CD4-positive, CD25-positive, alpha-beta regulatory T cell (primary cell): ENCODE data around the gene KCNQ2. TPM values are rescaled to one million over a fixed set of nuclear protein-coding genes. Genes with fewer than 3 reads are reported as not detected.

Experiments
- ATAC-seq, 2 donors: fragments of 150-1000 bp; cut with Tn5 transposase; one replicate each; pipeline ENCODE4 v1.10.0; 2021; ENCODE audit warnings: low read depth in 2 of 2, moderate number of reproducible peaks in 2 of 2, moderate library complexity in 1 of 2
- DNase-seq, 3 donors: peaks; one replicate each; pipeline versions ENCODE4 v3.0.0 to v3.0.0-alpha.2; 2012 to 2022; ENCODE audit warnings: mixed read lengths in 1 of 3
- H3K27ac ChIP-seq: one replicate; pipeline ENCODE4 v1.7.0; 2013; ENCODE audit warnings: mild to moderate bottlenecking, low read length; ENCODE audit not compliant: insufficient read depth, poor library complexity, severe bottlenecking
- H3K27me3 ChIP-seq: one replicate; pipeline ENCODE4 v1.7.0; 2013; ENCODE audit warnings: low read length; ENCODE audit not compliant: control insufficient read depth, insufficient read depth
- H3K36me3 ChIP-seq: one replicate; pipeline ENCODE4 v1.7.0; 2013; ENCODE audit warnings: mild to moderate bottlenecking, low read length, moderate library complexity; ENCODE audit not compliant: control insufficient read depth, insufficient read depth
- H3K4me1 ChIP-seq: 2 replicates; pipeline ENCODE4 v1.7.0; 2013; ENCODE audit warnings: mild to moderate bottlenecking, low read length; ENCODE audit not compliant: insufficient read depth, control insufficient read depth, poor library complexity, severe bottlenecking
- H3K4me3 ChIP-seq: one replicate; pipeline ENCODE4 v1.7.0; 2013; ENCODE audit warnings: low read depth, mild to moderate bottlenecking, low read length, moderate library complexity
- H3K9me3 ChIP-seq, 2 experiments: 1 replicate in 1 of 2; 2 replicates in 1 of 2; pipeline ENCODE4 v1.7.0; 2013; ENCODE audit warnings: low read length in 2 of 2, mild to moderate bottlenecking in 1 of 2, moderate library complexity in 1 of 2; ENCODE audit not compliant: control insufficient read depth in 2 of 2
- H3K27ac Mint-ChIP-seq, 3 donors: one replicate each; pipeline ENCODE4 v1.8.0; 2020 to 2022; ENCODE audit warnings: mild to moderate bottlenecking in 3 of 3, mixed read lengths in 3 of 3, moderate library complexity in 2 of 3
- H3K27me3 Mint-ChIP-seq: one replicate; pipeline ENCODE4 v1.8.0; 2022; ENCODE audit warnings: mild to moderate bottlenecking, mixed read lengths
- H3K36me3 Mint-ChIP-seq: one replicate; pipeline ENCODE4 v1.8.0; 2020; ENCODE audit warnings: mixed read lengths
- H3K4me1 Mint-ChIP-seq, 4 donors: one replicate each; pipeline ENCODE4 v1.8.0; 2020 to 2022; ENCODE audit warnings: mixed read lengths in 4 of 4, mild to moderate bottlenecking in 1 of 4
- H3K4me3 Mint-ChIP-seq, 4 donors: one replicate each; pipeline ENCODE4 v1.8.0; 2020 to 2022; ENCODE audit warnings: mild to moderate bottlenecking in 4 of 4, mixed read lengths in 4 of 4, moderate library complexity in 3 of 4
- H3K9me3 Mint-ChIP-seq, 7 donors: one replicate each; pipeline ENCODE4 v1.8.0; 2020 to 2022; ENCODE audit warnings: mixed read lengths in 7 of 7, mild to moderate bottlenecking in 3 of 7, moderate library complexity in 2 of 7
- polyA plus RNA-seq, 4 donors: library from polyadenylated mRNA; unstranded; fragments of 300-500 nt; fragmentation: Illumina TruSeq; gene quantifications; one replicate each; pipeline ENCODE4 v1.2.3, GENCODE V29; 2021
- total RNA-seq: library from RNA; stranded (reverse); gene quantifications from one replicate; pipeline ENCODE4 v1.2.3, GENCODE V29; 2022

Gene KCNQ2
- total RNA-seq (0.89 TPM), polyA plus RNA-seq (1 to 10 TPM in 1 of 4 donors, under 1 TPM in 1, not detected in 2; 0.77 to 1.1 TPM)

GRCh38 chr20:63471981-63472831, at the start of gene KCNQ2:
Gene KCNQ2 (minus strand): TSS chr20:63472655. CDS start chr20:63472463, 192 bp downstream.
- Mint-ChIP-seq H3K36me3 (no peaks in the 10 kb centered on the region), H3K9me3 (no peaks in the 10 kb centered on the region), H3K4me3 (no peak within 1 kb of the TSS), H3K27me3 (peaks cover 53% of the 10 kb centered on the region), H3K4me1 (peaks cover 0 to 6% (median 0%) of the 10 kb centered on the region in 4 donors), H3K27ac (no peak within 1 kb of the TSS)
- peaks cover 12% of the 10 kb centered on the region for H3K4me1 ChIP-seq
- no peaks in the 10 kb centered on the region for H3K27me3 ChIP-seq
- no peak for ATAC-seq
- no peak within 1 kb of the TSS for H3K27ac ChIP-seq
- DNase-seq, result no peak
- H3K4me3 ChIP-seq, result no peak within 1 kb of the TSS
- no peaks in the 10 kb centered on the region for H3K36me3 ChIP-seq
- no peaks in the 10 kb centered on the region for H3K9me3 ChIP-seq

- H3K4me3 Mint-ChIP-seq, result peak overlapping the region; percentile 63 to 89 (median 84)
- peak overlapping the region; percentile 79 for H3K27ac ChIP-seq
- H3K4me1 ChIP-seq, result peaks cover 24% of the 10 kb centered on the region
- peaks cover 10% of the 10 kb centered on the region for H3K36me3 ChIP-seq
- peak overlapping the region; percentile 37 for H3K4me3 ChIP-seq
- H3K9me3 Mint-ChIP-seq, result peaks cover 0 to 3% (median 2%) of the 10 kb centered on the region in 7 donors
- DNase-seq (no peak), ATAC-seq (no peak)
- H3K36me3 Mint-ChIP-seq, result peaks cover 13% of the 10 kb centered on the region
- peaks cover 4 to 26% (median 8%) of the 10 kb centered on the region in 4 donors for H3K4me1 Mint-ChIP-seq
- no peaks in the 10 kb centered on the region for H3K27me3 ChIP-seq
- peak overlapping the region in 2 of 3 donors; percentile 63 to 79 for H3K27ac Mint-ChIP-seq
- peaks cover 5% of the 10 kb centered on the region for H3K27me3 Mint-ChIP-seq
- H3K9me3 ChIP-seq, result no peaks in the 10 kb centered on the region
These were observed 49.1 kb upstream of the KCNQ2 start for GRCh38 chr20:63521602-63522001.

- DNase-seq, result peak; percentile 55 to 85 (median 75)
- peaks cover 10% of the 10 kb centered on the region for H3K36me3 ChIP-seq
- peaks cover 4 to 26% (median 8%) of the 10 kb centered on the region in 4 donors for H3K4me1 Mint-ChIP-seq
These were observed 48.6 kb upstream of the KCNQ2 start for GRCh38 chr20:63520934-63521601.

GRCh38 chr20:63520504-63520933, 48.1 kb upstream of the KCNQ2 start, which contains the start of gene PPDPF:
Gene PPDPF (plus strand): TSS chr20:63520765. CDS start chr20:63521309, 544 bp downstream.
- Mint-ChIP-seq H3K4me1 (peaks cover 4 to 26% (median 8%) of the 10 kb centered on the region in 4 donors), H3K36me3 (peaks cover 13% of the 10 kb centered on the region), H3K9me3 (peaks cover 0 to 3% (median 2%) of the 10 kb centered on the region in 7 donors), H3K4me3 (peak within 1 kb of the TSS; percentile 86 to 89 (median 88)), H3K27me3 (peaks cover 5% of the 10 kb centered on the region), H3K27ac (peak within 1 kb of the TSS in 2 of 3 donors; percentile 80 to 91)
- ATAC-seq (peak; percentile 80 to 84), DNase-seq (peak; percentile 79 to 88 (median 83))
- peaks cover 10% of the 10 kb centered on the region for H3K36me3 ChIP-seq
- H3K9me3 ChIP-seq, result no peaks in the 10 kb centered on the region
- H3K27me3 ChIP-seq, result no peaks in the 10 kb centered on the region
- peak within 1 kb of the TSS; percentile 37 for H3K4me3 ChIP-seq
- peaks cover 24% of the 10 kb centered on the region for H3K4me1 ChIP-seq
- H3K27ac ChIP-seq, result peak within 1 kb of the TSS; percentile 79

More at GRCh38 chr20:63520934-63521601, 48.6 kb upstream of the KCNQ2 start:
- peak overlapping the region; percentile 37 for H3K4me3 ChIP-seq
- peaks cover 13% of the 10 kb centered on the region for H3K36me3 Mint-ChIP-seq
- peaks cover 24% of the 10 kb centered on the region for H3K4me1 ChIP-seq
- peaks cover 0 to 3% (median 2%) of the 10 kb centered on the region in 7 donors for H3K9me3 Mint-ChIP-seq
- H3K27ac ChIP-seq, result peak overlapping the region; percentile 79
- ATAC-seq, result peak; percentile 61 to 64
- H3K9me3 ChIP-seq, result no peaks in the 10 kb centered on the region
- peak overlapping the region in 2 of 3 donors; percentile 63 to 79 for H3K27ac Mint-ChIP-seq
- H3K27me3 Mint-ChIP-seq, result peaks cover 5% of the 10 kb centered on the region
- no peaks in the 10 kb centered on the region for H3K27me3 ChIP-seq
- peak overlapping the region; percentile 63 to 89 (median 84) for H3K4me3 Mint-ChIP-seq

GRCh38 chr20:63519668-63520503, 47.4 kb upstream of the KCNQ2 start:
- Mint-ChIP-seq H3K9me3 (peaks cover 0 to 4% (median 3%) of the 10 kb centered on the region in 7 donors), H3K4me3 (peak overlapping the region; percentile 83 to 89 (median 87)), H3K4me1 (peaks cover 0 to 24% (median 7%) of the 10 kb centered on the region in 4 donors), H3K27ac (peak overlapping the region in 1 of 3 donors; percentile 42), H3K27me3 (peaks cover 5% of the 10 kb centered on the region), H3K36me3 (peaks cover 13% of the 10 kb centered on the region)
- H3K9me3 ChIP-seq, result no peaks in the 10 kb centered on the region
- H3K4me3 ChIP-seq, result no peak overlapping the region
- H3K27me3 ChIP-seq, result no peaks in the 10 kb centered on the region
- H3K36me3 ChIP-seq, result peaks cover 10% of the 10 kb centered on the region
- H3K27ac ChIP-seq, result peak overlapping the region; percentile 79
- H3K4me1 ChIP-seq, result peaks cover 24% of the 10 kb centered on the region
- ATAC-seq (peak; percentile 44 to 49), DNase-seq (peak in 2 of 3 donors; percentile 71 to 74)

GRCh38 chr20:63518946-63519667, 46.7 kb upstream of the KCNQ2 start:
- Mint-ChIP-seq H3K4me3 (peak overlapping the region; percentile 83 to 89 (median 87)), H3K9me3 (peaks cover 0 to 6% (median 4%) of the 10 kb centered on the region in 7 donors), H3K36me3 (peaks cover 9% of the 10 kb centered on the region), H3K27me3 (peaks cover 6% of the 10 kb centered on the region), H3K4me1 (peaks cover 0 to 23% (median 4%) of the 10 kb centered on the region in 4 donors), H3K27ac (peak overlapping the region in 1 of 3 donors; percentile 42)
- Histone ChIP-seq H3K27me3 (no peaks in the 10 kb centered on the region), H3K4me1 (peaks cover 24% of the 10 kb centered on the region), H3K27ac (no peak overlapping the region), H3K4me3 (no peak overlapping the region), H3K9me3 (peaks cover 0 to 2% of the 10 kb centered on the region in 2 experiments), H3K36me3 (peaks cover 10% of the 10 kb centered on the region)
- ATAC-seq (no peak), DNase-seq (no peak)
